CD8-positive, alpha-beta memory T cell (primary cell): Measurements from ENCODE around the gene ATP5ME. TPM values are rescaled to one million over a fixed set of nuclear protein-coding genes. Genes with fewer than 3 reads are reported as not detected.
A peak's percentile ranks its signal among the peaks of the same experiment; 100 is the strongest.

Experiments used
- CTCF ChIA-PET: fragments of 350-600 bp; sonication (Branson Sonifier 250); formaldehyde crosslinking; loops from one replicate; lab custom pipeline; 2021; ENCODE audit warnings: antibody characterized with exemption; lab: Charles Lee
- POLR2A ChIA-PET: fragments of 350-600 bp; sonication (Branson Sonifier 250); formaldehyde crosslinking; loops from one replicate; lab custom pipeline; 2021; ENCODE audit warnings: antibody characterized with exemption; lab: Charles Lee
- DNase-seq, 5 donors: peaks; one replicate each; pipeline versions ENCODE4 v3.0.0 to v3.0.0-alpha.2; 2020 to 2022; ENCODE audit warnings: mixed read lengths in 1 of 5
- H3K27ac ChIP-seq: one replicate; pipeline ENCODE4 v1.7.0; 2013; ENCODE audit warnings: low read depth, mild to moderate bottlenecking, low read length, moderate library complexity
- H3K27me3 ChIP-seq: 2 replicates; pipeline ENCODE4 v1.7.0; 2013; ENCODE audit warnings: low read length, mild to moderate bottlenecking; ENCODE audit not compliant: insufficient read depth, poor library complexity, severe bottlenecking
- H3K36me3 ChIP-seq: 2 replicates; pipeline ENCODE4 v1.7.0; 2013; ENCODE audit warnings: mild to moderate bottlenecking, low read length, moderate library complexity; ENCODE audit not compliant: insufficient read depth
- H3K4me1 ChIP-seq: 2 replicates; pipeline ENCODE4 v1.7.0; 2013; ENCODE audit warnings: mild to moderate bottlenecking, low read length, moderate library complexity; ENCODE audit not compliant: insufficient read depth
- H3K4me3 ChIP-seq: 2 replicates; pipeline ENCODE4 v1.7.0; 2013; ENCODE audit warnings: mild to moderate bottlenecking, low read length
- H3K9me3 ChIP-seq: 2 replicates; pipeline ENCODE4 v1.7.0; 2013; ENCODE audit warnings: mild to moderate bottlenecking, low read length
- H3K27ac Mint-ChIP-seq, 8 donors: one replicate each; pipeline ENCODE4 v1.8.0; 2020 to 2021; ENCODE audit warnings: mixed read lengths in 8 of 8, mild to moderate bottlenecking in 6 of 8, inconsistent platforms in 3 of 8, moderate library complexity in 3 of 8
- H3K27me3 Mint-ChIP-seq, 2 donors: one replicate each; pipeline ENCODE4 v1.8.0; 2020 to 2021; ENCODE audit warnings: mixed read lengths in 2 of 2, mild to moderate bottlenecking in 1 of 2, moderate library complexity in 1 of 2
- H3K36me3 Mint-ChIP-seq, 3 donors: one replicate each; pipeline ENCODE4 v1.8.0; 2020 to 2021; ENCODE audit warnings: mixed read lengths in 3 of 3, inconsistent platforms in 1 of 3, mild to moderate bottlenecking in 1 of 3
- H3K4me1 Mint-ChIP-seq, 3 donors: one replicate each; pipeline ENCODE4 v1.8.0; 2020 to 2021; ENCODE audit warnings: mixed read lengths in 3 of 3, inconsistent platforms in 1 of 3, mild to moderate bottlenecking in 1 of 3
- H3K4me3 Mint-ChIP-seq, 7 donors: one replicate each; pipeline ENCODE4 v1.8.0; 2020 to 2021; ENCODE audit warnings: mixed read lengths in 7 of 7, mild to moderate bottlenecking in 6 of 7, moderate library complexity in 4 of 7, inconsistent platforms in 2 of 7
- H3K9me3 Mint-ChIP-seq, 5 donors: one replicate each; pipeline ENCODE4 v1.8.0; 2020 to 2022; ENCODE audit warnings: mixed read lengths in 5 of 5, mild to moderate bottlenecking in 3 of 5, moderate library complexity in 2 of 5, inconsistent platforms in 1 of 5
- polyA plus RNA-seq: library from polyadenylated mRNA; unstranded; fragments of 300-500 nt; fragmentation: Illumina TruSeq; gene quantifications from one replicate; pipeline ENCODE4 v1.2.3, GENCODE V29; 2021
- total RNA-seq, 2 experiments: library from RNA; stranded (reverse); gene quantifications; one replicate each; pipeline ENCODE4 v1.2.3, GENCODE V29; 2021

The ATP5ME gene
- total and polyA plus RNA-seq, 3 experiments from 2014 or later = 284 to 441 (median 291) TPM

GRCh38 chr4:651884-652642, 22.0 kb downstream of the ATP5ME start:
- no peaks in the 10 kb centered on the region for H3K9me3 ChIP-seq
- no peaks in the 10 kb centered on the region for H3K4me1 ChIP-seq
- POLR2A ChIA-PET = no interaction called here
- Mint-ChIP-seq H3K4me1 (no peaks in the 10 kb centered on the region), H3K27ac (no peak overlapping the region), H3K9me3 (no peaks in the 10 kb centered on the region), H3K27me3 (peaks cover 8 to 12% of the 10 kb centered on the region in 2 donors), H3K4me3 (no peak overlapping the region), H3K36me3 (no peaks in the 10 kb centered on the region)
- no peak overlapping the region for H3K27ac ChIP-seq
- H3K27me3 ChIP-seq = peaks cover 4% of the 10 kb centered on the region
- H3K36me3 ChIP-seq = no peaks in the 10 kb centered on the region
- H3K4me3 ChIP-seq = no peak overlapping the region
- no peak for DNase-seq
- CTCF ChIA-PET = no interaction called here

- peak in 1 of 5 donors; percentile 43 for DNase-seq
- H3K36me3 ChIP-seq = no peaks in the 10 kb centered on the region
- ChIA-PET POLR2A (no interaction called here), CTCF (no interaction called here)
- H3K36me3 Mint-ChIP-seq = no peaks in the 10 kb centered on the region
- no peak overlapping the region for H3K27ac ChIP-seq
- no peak overlapping the region for H3K27ac Mint-ChIP-seq
- H3K4me3 ChIP-seq = no peak overlapping the region
- peaks cover 4% of the 10 kb centered on the region for H3K27me3 ChIP-seq
- no peak overlapping the region for H3K4me3 Mint-ChIP-seq
- H3K9me3 Mint-ChIP-seq = no peaks in the 10 kb centered on the region
- H3K9me3 ChIP-seq = no peaks in the 10 kb centered on the region
- H3K4me1 ChIP-seq = no peaks in the 10 kb centered on the region
- peaks cover 14 to 17% of the 10 kb centered on the region in 2 donors for H3K27me3 Mint-ChIP-seq
- no peaks in the 10 kb centered on the region for H3K4me1 Mint-ChIP-seq
These were observed 22.9 kb downstream of the ATP5ME start for GRCh38 chr4:650951-651883.

GRCh38 chr4:650461-650860, 23.6 kb downstream of the ATP5ME start:
- Histone ChIP-seq H3K9me3 (no peaks in the 10 kb centered on the region), H3K36me3 (no peaks in the 10 kb centered on the region), H3K4me3 (no peak overlapping the region), H3K27me3 (peaks cover 4% of the 10 kb centered on the region), H3K27ac (no peak overlapping the region), H3K4me1 (no peaks in the 10 kb centered on the region)
- no peak for DNase-seq
- CTCF ChIA-PET = no interaction called here
- POLR2A ChIA-PET = no interaction called here
- Mint-ChIP-seq H3K36me3 (no peaks in the 10 kb centered on the region), H3K27me3 (peaks cover 14 to 24% of the 10 kb centered on the region in 2 donors), H3K4me3 (no peak overlapping the region), H3K4me1 (no peaks in the 10 kb centered on the region), H3K9me3 (no peaks in the 10 kb centered on the region), H3K27ac (no peak overlapping the region)

- Mint-ChIP-seq H3K4me1 (no peaks in the 10 kb centered on the region), H3K36me3 (no peaks in the 10 kb centered on the region), H3K9me3 (peaks cover 0 to under 1% (median 0%) of the 10 kb centered on the region in 5 donors), H3K27me3 (peaks cover 14 to 26% of the 10 kb centered on the region in 2 donors), H3K27ac (no peak overlapping the region), H3K4me3 (no peak overlapping the region)
- Histone ChIP-seq H3K9me3 (no peaks in the 10 kb centered on the region), H3K4me1 (no peaks in the 10 kb centered on the region), H3K27ac (no peak overlapping the region), H3K36me3 (no peaks in the 10 kb centered on the region), H3K4me3 (no peak overlapping the region), H3K27me3 (peaks cover 4% of the 10 kb centered on the region)
- peak in 1 of 5 donors; percentile 10 for DNase-seq
- POLR2A ChIA-PET = no interaction called here
- CTCF ChIA-PET = no interaction called here
These were observed 24.2 kb downstream of the ATP5ME start for GRCh38 chr4:649751-650310.

GRCh38 chr4:649293-649625, 24.8 kb downstream of the ATP5ME start:
- Histone ChIP-seq H3K27me3 (peaks cover 4% of the 10 kb centered on the region), H3K4me3 (no peak overlapping the region), H3K4me1 (no peaks in the 10 kb centered on the region), H3K9me3 (no peaks in the 10 kb centered on the region), H3K27ac (no peak overlapping the region), H3K36me3 (no peaks in the 10 kb centered on the region)
- peak in 1 of 5 donors; percentile 37 for DNase-seq
- CTCF ChIA-PET = no interaction called here
- peaks cover 14 to 28% of the 10 kb centered on the region in 2 donors for H3K27me3 Mint-ChIP-seq
- peaks cover 0 to 3% (median 0%) of the 10 kb centered on the region in 5 donors for H3K9me3 Mint-ChIP-seq
- POLR2A ChIA-PET = no interaction called here
- H3K4me3 Mint-ChIP-seq = no peak overlapping the region
- H3K27ac Mint-ChIP-seq = no peak overlapping the region
- no peaks in the 10 kb centered on the region for H3K4me1 Mint-ChIP-seq
- H3K36me3 Mint-ChIP-seq = no peaks in the 10 kb centered on the region

- ChIA-PET CTCF (no interaction called here), POLR2A (no interaction called here)
These were observed 25.3 kb downstream of the ATP5ME start for GRCh38 chr4:648579-649292.

GRCh38 chr4:647481-647880, 26.6 kb downstream of the ATP5ME start:
- no peak overlapping the region for H3K27ac Mint-ChIP-seq
- H3K27ac ChIP-seq = no peak overlapping the region
- H3K27me3 Mint-ChIP-seq = peaks cover 19 to 28% of the 10 kb centered on the region in 2 donors
- no peaks in the 10 kb centered on the region for H3K36me3 ChIP-seq
- no peaks in the 10 kb centered on the region for H3K9me3 ChIP-seq
- H3K36me3 Mint-ChIP-seq = peaks cover 0 to 4% (median 0%) of the 10 kb centered on the region in 3 donors
- ChIA-PET CTCF (no interaction called here), POLR2A (no interaction called here)
- DNase-seq = no peak
- H3K9me3 Mint-ChIP-seq = peaks cover 0 to 11% (median 3%) of the 10 kb centered on the region in 5 donors
- no peaks in the 10 kb centered on the region for H3K4me1 Mint-ChIP-seq
- H3K4me1 ChIP-seq = no peaks in the 10 kb centered on the region
- no peak overlapping the region for H3K4me3 ChIP-seq
- H3K27me3 ChIP-seq = peaks cover 4% of the 10 kb centered on the region
- H3K4me3 Mint-ChIP-seq = peak overlapping the region in 1 of 7 donors; percentile 63

More at GRCh38 chr4:648579-649292, 25.3 kb downstream of the ATP5ME start:
- Histone ChIP-seq H3K36me3 (no peaks in the 10 kb centered on the region), H3K27me3 (peaks cover 4% of the 10 kb centered on the region), H3K27ac (no peak overlapping the region), H3K9me3 (no peaks in the 10 kb centered on the region), H3K4me1 (no peaks in the 10 kb centered on the region), H3K4me3 (no peak overlapping the region)
- DNase-seq = peak in 1 of 5 donors; percentile 31
- H3K4me1 Mint-ChIP-seq = no peaks in the 10 kb centered on the region
- H3K27ac Mint-ChIP-seq = no peak overlapping the region
- no peaks in the 10 kb centered on the region for H3K36me3 Mint-ChIP-seq
- no peak overlapping the region for H3K4me3 Mint-ChIP-seq
- H3K9me3 Mint-ChIP-seq = peaks cover 0 to 5% (median 0%) of the 10 kb centered on the region in 5 donors
- peaks cover 14 to 28% of the 10 kb centered on the region in 2 donors for H3K27me3 Mint-ChIP-seq
